NCI-H1436 (cell line): Measurements from ENCODE around the gene PPP1R3F.
A peak's percentile ranks its signal among the peaks of the same experiment; 100 is the strongest.

Experiments used
- DNase-seq: peaks from one replicate; lab custom pipeline; 2025; lab: John Stamatoyannopoulos, UW

PPP1R3F gene

GRCh38 chrX:49249616-49250015 lies 20.0 kb upstream of the PPP1R3F start:
- no peak for DNase-seq

- DNase-seq: no peak
These were observed 19.5 kb upstream of the PPP1R3F start for GRCh38 chrX:49250066-49250465.

- no peak for DNase-seq
These were observed 19.0 kb upstream of the PPP1R3F start for GRCh38 chrX:49250578-49250977.

- DNase-seq: no peak
These were observed 18.3 kb upstream of the PPP1R3F start for GRCh38 chrX:49251325-49251724.

- DNase-seq: no peak
These were observed 15.0 kb upstream of the PPP1R3F start for GRCh38 chrX:49254639-49255038.

GRCh38 chrX:49256268-49256995 lies 13.2 kb upstream of the PPP1R3F start:
- DNase-seq: no peak

GRCh38 chrX:49257074-49257790 lies 12.4 kb upstream of the PPP1R3F start:
- no peak for DNase-seq

- DNase-seq: no peak
These were observed 11.5 kb upstream of the PPP1R3F start for GRCh38 chrX:49257846-49258748.

- DNase-seq: no peak
These were observed 10.9 kb upstream of the PPP1R3F start for GRCh38 chrX:49258749-49259124.

GRCh38 chrX:49260221-49260985 lies 9.2 kb upstream of the PPP1R3F start:
- no peak for DNase-seq

- no peak for DNase-seq
These were observed 7.0 kb upstream of the PPP1R3F start for GRCh38 chrX:49262603-49263002.

GRCh38 chrX:49263631-49264030 lies 6.0 kb upstream of the PPP1R3F start:
- no peak for DNase-seq

- DNase-seq: no peak
These were observed 5.1 kb upstream of the PPP1R3F start, which contains the start of gene FOXP3 for GRCh38 chrX:49264460-49264859. Gene FOXP3, minus strand, starts transcription at chrX:49264710. Its CDS starts 6,205 bp downstream, at chrX:49258505.

- no peak for DNase-seq
These were observed 2.8 kb upstream of the PPP1R3F start for GRCh38 chrX:49266523-49267445.

GRCh38 chrX:49268702-49269009 lies 937 bp upstream of the PPP1R3F start:
- no peak for DNase-seq

- DNase-seq: peak; percentile 92
These were observed 405 bp upstream of the PPP1R3F start for GRCh38 chrX:49269010-49269766.

GRCh38 chrX:49270249-49270921 lies 792 bp downstream of the PPP1R3F start:
- DNase-seq: no peak

GRCh38 chrX:49271341-49271740 lies 1.7 kb downstream of the PPP1R3F start:
- DNase-seq: no peak

GRCh38 chrX:49272421-49272820 lies 2.8 kb downstream of the PPP1R3F start:
- DNase-seq: no peak
